Muscle layer of colon (tissue), 2 donors: ENCODE data around the gene TSC22D1.
"Not testable (repeated sequence)": the region's sequence is repeated elsewhere in the genome, so short reads cannot be mapped to it uniquely, and the experiment has no call there.

ENCODE experiments used
- H3K27ac ChIP-seq: one replicate; pipeline ENCODE4 v1.7.0; 2013; ENCODE audit warnings: low read depth, mild to moderate bottlenecking, low read length, moderate library complexity
- H3K27me3 ChIP-seq, 2 donors: one replicate each; pipeline ENCODE4 v1.7.0; 2013; ENCODE audit warnings: low read length in 2 of 2, mild to moderate bottlenecking in 2 of 2; ENCODE audit not compliant: insufficient read depth in 2 of 2, control insufficient read depth in 1 of 2
- H3K36me3 ChIP-seq: one replicate; pipeline ENCODE4 v1.7.0; 2013; ENCODE audit warnings: mild to moderate bottlenecking, low read length; ENCODE audit not compliant: insufficient read depth
- H3K4me1 ChIP-seq: one replicate; pipeline ENCODE4 v1.7.0; 2013; ENCODE audit warnings: mild to moderate bottlenecking, low read length; ENCODE audit not compliant: insufficient read depth
- H3K4me3 ChIP-seq, 2 donors: one replicate each; pipeline ENCODE4 v1.7.0; 2013; ENCODE audit warnings: low read length in 2 of 2, low read depth in 1 of 2, mild to moderate bottlenecking in 1 of 2, moderate library complexity in 1 of 2
- H3K9ac ChIP-seq: one replicate; pipeline ENCODE4 v1.7.0; 2013; ENCODE audit warnings: low read length
- H3K9me3 ChIP-seq: one replicate; pipeline ENCODE4 v1.7.0; 2013; ENCODE audit warnings: mild to moderate bottlenecking, low read length
- donor health status: abdominal sarcoma.
- donor health status: Adenocarcinoma of cecum.

Gene TSC22D1

DNA sequence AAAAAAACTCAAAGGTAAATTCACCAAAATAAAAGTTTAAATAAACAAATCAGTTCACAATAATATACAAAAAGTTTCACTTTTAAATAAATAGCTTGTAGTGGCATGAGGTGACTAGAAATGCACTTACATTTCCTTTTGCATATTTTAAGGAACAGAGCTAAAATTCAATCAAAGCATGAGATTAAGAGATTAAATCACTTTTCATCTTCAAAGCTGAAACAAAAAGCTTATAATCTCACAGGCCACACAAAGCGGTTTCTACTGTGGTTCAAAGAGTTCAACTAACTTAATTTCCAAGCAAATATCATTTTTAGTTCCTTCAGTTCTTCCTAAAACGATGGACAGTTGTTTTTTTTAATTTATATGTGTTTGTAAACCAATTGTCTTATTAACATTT, 38.9 kb downstream of the TSC22D1 start:
- Histone ChIP-seq H3K4me1 (no peaks in the 10 kb centered on the region), H3K27ac (no peak overlapping the region), H3K9me3 (no peaks in the 10 kb centered on the region), H3K27me3 (no peaks in the 10 kb centered on the region), H3K9ac (no peak overlapping the region), H3K36me3 (no peaks in the 10 kb centered on the region), H3K4me3 (no peak overlapping the region)

- Histone ChIP-seq H3K27me3 (no peaks in the 10 kb centered on the region), H3K4me1 (peaks cover 5% of the 10 kb centered on the region), H3K36me3 (no peaks in the 10 kb centered on the region), H3K9ac (no peak overlapping the region), H3K4me3 (no peak overlapping the region), H3K9me3 (no peaks in the 10 kb centered on the region), H3K27ac (no peak overlapping the region)
Measured at GRCh38 chr13:44523146-44524015, 52.7 kb downstream of the TSC22D1 start.

GRCh38 chr13:44519642-44520041, 56.5 kb downstream of the TSC22D1 start:
- peaks cover 5% of the 10 kb centered on the region for H3K4me1 ChIP-seq
- H3K27me3 ChIP-seq, result no peaks in the 10 kb centered on the region
- no peaks in the 10 kb centered on the region for H3K36me3 ChIP-seq
- no peak overlapping the region for H3K4me3 ChIP-seq
- no peaks in the 10 kb centered on the region for H3K9me3 ChIP-seq
- no peak overlapping the region for H3K9ac ChIP-seq
- no peak overlapping the region for H3K27ac ChIP-seq

DNA sequence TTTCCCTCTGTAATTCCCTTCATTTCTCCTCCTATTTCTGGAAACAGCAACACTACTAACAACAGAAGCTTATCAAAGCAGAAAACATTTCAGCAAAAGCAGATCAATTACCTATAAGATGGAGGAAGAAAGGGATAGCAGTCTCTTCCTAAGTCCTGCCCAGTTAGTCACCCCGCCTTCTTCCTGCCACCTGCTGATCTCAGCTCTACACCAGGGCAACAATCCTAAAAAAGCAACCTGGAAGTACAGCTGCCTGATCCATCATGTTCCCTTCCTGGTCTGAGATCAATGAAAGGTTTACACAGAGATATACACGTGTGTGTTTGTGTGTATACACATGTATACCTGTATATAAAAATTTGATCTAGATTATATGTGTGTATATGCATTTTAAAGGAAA, 59.4 kb downstream of the TSC22D1 start:
- no peaks in the 10 kb centered on the region for H3K36me3 ChIP-seq
- no peak overlapping the region for H3K9ac ChIP-seq
- no peaks in the 10 kb centered on the region for H3K27me3 ChIP-seq
- H3K27ac ChIP-seq, result no peak overlapping the region
- no peaks in the 10 kb centered on the region for H3K9me3 ChIP-seq
- no peaks in the 10 kb centered on the region for H3K4me1 ChIP-seq
- H3K4me3 ChIP-seq, result no peak overlapping the region

DNA sequence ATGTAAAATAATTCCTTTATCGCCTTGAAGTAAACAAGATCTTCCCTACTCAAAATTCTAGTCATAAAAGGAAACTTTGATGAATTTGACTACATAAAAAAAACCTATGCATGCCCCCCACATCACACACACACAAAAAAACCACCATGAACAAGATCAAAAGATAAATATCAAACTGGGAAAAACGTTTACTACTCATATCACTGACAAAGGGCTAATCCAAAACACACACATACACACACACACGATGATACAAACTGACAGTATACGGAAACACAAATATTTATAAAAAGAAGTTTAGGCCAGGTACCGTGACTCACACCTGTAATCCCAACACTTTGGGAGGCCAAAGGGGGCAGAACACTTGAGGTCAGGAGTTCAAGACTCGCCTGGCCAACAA, 61.9 kb downstream of the TSC22D1 start:
- no peaks in the 10 kb centered on the region for H3K36me3 ChIP-seq

DNA sequence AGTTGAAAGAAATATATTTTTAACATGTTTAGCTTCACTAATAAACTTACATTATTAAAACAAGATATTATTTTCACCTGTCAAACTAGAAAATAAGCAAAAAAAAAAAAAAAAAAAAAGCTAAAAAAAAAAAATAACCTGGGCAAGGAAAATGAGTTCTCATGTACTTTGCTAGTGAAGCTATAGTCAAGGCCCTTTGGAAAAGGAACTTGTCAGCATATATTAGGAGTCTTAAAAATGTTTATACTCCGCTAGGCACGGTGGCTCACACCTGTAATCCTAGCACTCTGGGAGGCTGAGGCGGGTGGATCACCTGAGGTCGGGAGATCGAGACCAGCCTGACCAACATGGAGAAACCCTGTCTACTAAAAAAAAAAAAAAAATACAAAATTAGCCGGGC, 66.3 kb downstream of the TSC22D1 start:
- not testable (repeated sequence) for H3K27ac ChIP-seq, H3K9me3 ChIP-seq, H3K27me3 ChIP-seq, H3K9ac ChIP-seq, H3K36me3 ChIP-seq, H3K4me3 ChIP-seq, H3K4me1 ChIP-seq

More for the DNA sequence above, 61.9 kb downstream of the TSC22D1 start:
- H3K4me1 ChIP-seq, result no peaks in the 10 kb centered on the region
- H3K9me3 ChIP-seq, result no peaks in the 10 kb centered on the region
- H3K27ac ChIP-seq, result no peak overlapping the region
- H3K4me3 ChIP-seq, result no peak overlapping the region
- H3K27me3 ChIP-seq, result no peaks in the 10 kb centered on the region
- H3K9ac ChIP-seq, result no peak overlapping the region

- no peaks in the 10 kb centered on the region for H3K4me1 ChIP-seq
- no peak overlapping the region for H3K27ac ChIP-seq
- no peak overlapping the region for H3K4me3 ChIP-seq
- no peaks in the 10 kb centered on the region for H3K9me3 ChIP-seq
- no peaks in the 10 kb centered on the region for H3K36me3 ChIP-seq
- H3K9ac ChIP-seq, result no peak overlapping the region
- no peaks in the 10 kb centered on the region for H3K27me3 ChIP-seq
Measured at GRCh38 chr13:44508562-44509077, 67.5 kb downstream of the TSC22D1 start.

DNA sequence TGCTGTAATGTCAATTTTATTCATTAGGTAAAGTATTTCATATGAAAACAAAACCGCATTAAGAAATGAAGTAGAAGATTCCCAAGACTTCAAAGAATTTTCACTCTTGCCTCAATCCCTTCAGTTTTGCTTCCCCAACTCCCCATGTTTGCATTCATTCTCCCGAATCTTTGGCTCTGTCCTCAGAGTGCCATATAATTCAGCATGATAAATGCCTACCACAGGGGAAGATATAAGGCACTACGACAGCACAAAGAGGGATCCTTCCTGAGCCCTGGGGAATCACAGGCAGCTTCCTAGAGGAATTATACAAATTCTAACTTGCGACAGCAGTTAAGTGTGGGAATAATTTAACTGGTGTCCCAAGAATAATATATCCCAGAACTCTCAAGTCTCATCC, 68.5 kb downstream of the TSC22D1 start:
- H3K9ac ChIP-seq, result no peak overlapping the region
- no peaks in the 10 kb centered on the region for H3K36me3 ChIP-seq
- H3K9me3 ChIP-seq, result no peaks in the 10 kb centered on the region
- H3K27ac ChIP-seq, result no peak overlapping the region
- no peaks in the 10 kb centered on the region for H3K4me1 ChIP-seq
- no peak overlapping the region for H3K4me3 ChIP-seq
- H3K27me3 ChIP-seq, result no peaks in the 10 kb centered on the region

- H3K4me1 ChIP-seq, result no peaks in the 10 kb centered on the region
Measured at GRCh38 chr13:44506719-44507118, 69.4 kb downstream of the TSC22D1 start.

DNA sequence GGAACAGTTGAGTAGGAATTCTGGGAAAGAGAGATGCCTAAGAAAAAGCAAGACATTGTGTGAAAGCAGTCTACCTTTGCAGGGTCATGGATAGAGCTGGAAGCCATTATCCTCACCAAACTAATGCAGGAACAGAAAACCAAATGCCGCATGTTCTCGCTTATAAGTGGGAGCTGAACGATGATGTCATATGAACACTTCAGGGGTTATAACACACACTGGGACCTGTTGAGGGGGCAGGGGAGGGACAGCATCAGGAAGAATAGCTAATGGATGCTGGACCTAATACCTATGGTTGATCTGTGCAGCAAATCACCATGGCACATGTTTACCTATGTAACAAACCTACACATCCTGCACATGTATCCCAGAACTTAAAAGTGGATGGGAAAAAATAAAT, 69.9 kb downstream of the TSC22D1 start:
- no peaks in the 10 kb centered on the region for H3K4me1 ChIP-seq
- no peak overlapping the region for H3K9ac ChIP-seq
- H3K27ac ChIP-seq, result no peak overlapping the region
- no peaks in the 10 kb centered on the region for H3K27me3 ChIP-seq
- H3K36me3 ChIP-seq, result no peaks in the 10 kb centered on the region
- no peaks in the 10 kb centered on the region for H3K9me3 ChIP-seq
- H3K4me3 ChIP-seq, result no peak overlapping the region

More at GRCh38 chr13:44506719-44507118, 69.4 kb downstream of the TSC22D1 start:
- no peaks in the 10 kb centered on the region for H3K9me3 ChIP-seq
- no peaks in the 10 kb centered on the region for H3K36me3 ChIP-seq
- H3K27ac ChIP-seq, result no peak overlapping the region
- H3K4me3 ChIP-seq, result no peak overlapping the region
- no peaks in the 10 kb centered on the region for H3K27me3 ChIP-seq
- no peak overlapping the region for H3K9ac ChIP-seq

GRCh38 chr13:44504116-44504515, 72.0 kb downstream of the TSC22D1 start:
- H3K4me1 ChIP-seq, result no peaks in the 10 kb centered on the region
- H3K9ac ChIP-seq, result no peak overlapping the region
- H3K27ac ChIP-seq, result no peak overlapping the region
- no peaks in the 10 kb centered on the region for H3K27me3 ChIP-seq
- H3K9me3 ChIP-seq, result no peaks in the 10 kb centered on the region
- H3K4me3 ChIP-seq, result no peak overlapping the region
- no peaks in the 10 kb centered on the region for H3K36me3 ChIP-seq

- no peak overlapping the region for H3K27ac ChIP-seq
- H3K4me1 ChIP-seq, result no peaks in the 10 kb centered on the region
- H3K36me3 ChIP-seq, result no peaks in the 10 kb centered on the region
- no peaks in the 10 kb centered on the region for H3K27me3 ChIP-seq
- no peaks in the 10 kb centered on the region for H3K9me3 ChIP-seq
- no peak overlapping the region for H3K4me3 ChIP-seq
- no peak overlapping the region for H3K9ac ChIP-seq
Measured at GRCh38 chr13:44498969-44499368, 77.2 kb downstream of the TSC22D1 start.
